Keratinocyte (primary cell): ENCODE measurements around the gene FBXW12.

Experiments
- CTCF ChIP-seq, 3 experiments: IDR thresholded peaks in 1 of 3; conservative IDR thresholded peaks in 1 of 3; optimal IDR thresholded peaks in 1 of 3; 2 replicates in 2 of 3; 3 replicates in 1 of 3; pipeline versions ENCODE3 to v1.5.1; 2011; ENCODE audit warnings: low read length in 3 of 3, mild to moderate bottlenecking in 3 of 3, moderate library complexity in 2 of 3, control low read depth in 1 of 3, inconsistent platforms in 1 of 3; ENCODE audit not compliant: insufficient read depth in 2 of 3; ENCODE audit errors: extremely low read depth in 1 of 3
- EZH2 ChIP-seq: IDR thresholded peaks from one replicate; pipeline ENCODE4 v1.6.1; 2012; ENCODE audit warnings: inconsistent platforms, mild to moderate bottlenecking, low read length, moderate library complexity

- TF ChIP-seq CTCF (optimal IDR thresholded peaks at IDR 0.05 in 1 of 3, IDR thresholded peaks at IDR 0.05 in 1 of 3, conservative IDR thresholded peaks at IDR 0.05 in 1 of 3; ENCODE audit: extremely low read depth in 1 of 3, insufficient read depth in 2 of 3, low read length in 3 of 3) (no peak), EZH2 (no peak)
These were observed 41.1 kb downstream of the FBXW12 start for GRCh38 chr3:48413086-48413485.
